Measurements from ENCODE around the gene LY6G6D. TPM values are rescaled to one million over a fixed set of nuclear protein-coding genes. Genes with fewer than 3 reads are reported as not detected.

Gene LY6G6D
- total and polyA plus RNA-seq, 2 of the 13 experiments (the other 11 are each of a cell fraction or from before 2014, with no cell fraction given) = not detected

- TF ChIP-seq, protein P1, sequence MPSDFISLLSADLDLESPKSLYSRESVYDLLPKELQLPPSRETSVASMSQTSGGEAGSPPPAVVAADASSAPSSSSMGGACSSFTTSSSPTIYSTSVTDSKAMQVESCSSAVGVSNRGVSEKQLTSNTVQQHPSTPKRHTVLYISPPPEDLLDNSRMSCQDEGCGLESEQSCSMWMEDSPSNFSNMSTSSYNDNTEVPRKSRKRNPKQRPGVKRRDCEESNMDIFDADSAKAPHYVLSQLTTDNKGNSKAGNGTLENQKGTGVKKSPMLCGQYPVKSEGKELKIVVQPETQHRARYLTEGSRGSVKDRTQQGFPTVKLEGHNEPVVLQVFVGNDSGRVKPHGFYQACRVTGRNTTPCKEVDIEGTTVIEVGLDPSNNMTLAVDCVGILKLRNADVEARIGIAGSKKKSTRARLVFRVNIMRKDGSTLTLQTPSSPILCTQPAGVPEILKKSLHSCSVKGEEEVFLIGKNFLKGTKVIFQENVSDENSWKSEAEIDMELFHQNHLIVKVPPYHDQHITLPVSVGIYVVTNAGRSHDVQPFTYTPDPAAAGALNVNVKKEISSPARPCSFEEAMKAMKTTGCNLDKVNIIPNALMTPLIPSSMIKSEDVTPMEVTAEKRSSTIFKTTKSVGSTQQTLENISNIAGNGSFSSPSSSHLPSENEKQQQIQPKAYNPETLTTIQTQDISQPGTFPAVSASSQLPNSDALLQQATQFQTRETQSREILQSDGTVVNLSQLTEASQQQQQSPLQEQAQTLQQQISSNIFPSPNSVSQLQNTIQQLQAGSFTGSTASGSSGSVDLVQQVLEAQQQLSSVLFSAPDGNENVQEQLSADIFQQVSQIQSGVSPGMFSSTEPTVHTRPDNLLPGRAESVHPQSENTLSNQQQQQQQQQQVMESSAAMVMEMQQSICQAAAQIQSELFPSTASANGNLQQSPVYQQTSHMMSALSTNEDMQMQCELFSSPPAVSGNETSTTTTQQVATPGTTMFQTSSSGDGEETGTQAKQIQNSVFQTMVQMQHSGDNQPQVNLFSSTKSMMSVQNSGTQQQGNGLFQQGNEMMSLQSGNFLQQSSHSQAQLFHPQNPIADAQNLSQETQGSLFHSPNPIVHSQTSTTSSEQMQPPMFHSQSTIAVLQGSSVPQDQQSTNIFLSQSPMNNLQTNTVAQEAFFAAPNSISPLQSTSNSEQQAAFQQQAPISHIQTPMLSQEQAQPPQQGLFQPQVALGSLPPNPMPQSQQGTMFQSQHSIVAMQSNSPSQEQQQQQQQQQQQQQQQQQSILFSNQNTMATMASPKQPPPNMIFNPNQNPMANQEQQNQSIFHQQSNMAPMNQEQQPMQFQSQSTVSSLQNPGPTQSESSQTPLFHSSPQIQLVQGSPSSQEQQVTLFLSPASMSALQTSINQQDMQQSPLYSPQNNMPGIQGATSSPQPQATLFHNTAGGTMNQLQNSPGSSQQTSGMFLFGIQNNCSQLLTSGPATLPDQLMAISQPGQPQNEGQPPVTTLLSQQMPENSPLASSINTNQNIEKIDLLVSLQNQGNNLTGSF (CRISPR knock-in tag; IDR thresholded peaks at IDR 0.05) = no peak
- TF ChIP-seq ZNF761 (CRISPR knock-in tag; conservative IDR thresholded peaks at IDR 0.05) (0 out of 2 replicates have a peak, but pooled peaks have one; percentile 12), NR3C1 (CRISPR knock-in tag; IDR thresholded peaks at IDR 0.05) (no peak), ZNF468 (CRISPR knock-in tag; IDR thresholded peaks at IDR 0.05) (no peak), FIP1L1 (IDR thresholded peaks at IDR 0.05; ENCODE audit: borderline replicate concordance, insufficient read depth, low read depth, low read length) (peak; percentile 99; the same call in 1 of the 2 replicates), ZNF232 (CRISPR knock-in tag; IDR thresholded peaks at IDR 0.05; ENCODE audit: borderline replicate concordance) (no peak), HOXD1 (CRISPR knock-in tag; IDR thresholded peaks at IDR 0.05) (no peak), ATF7-NPFF (CRISPR knock-in tag; IDR thresholded peaks at IDR 0.05; ENCODE audit: low read depth) (peak; percentile 88), ZNF691 (CRISPR knock-in tag; IDR thresholded peaks at IDR 0.05; ENCODE audit: borderline replicate concordance, low read depth) (peak; percentile 10; the same call in 1 of the 2 replicates), ZNF512 (CRISPR knock-in tag; IDR thresholded peaks at IDR 0.05) (no peak), PREB (CRISPR knock-in tag; IDR thresholded peaks at IDR 0.05) (0 out of 2 replicates have a peak, but pooled peaks have one; percentile 21), NRL (CRISPR knock-in tag; IDR thresholded peaks at IDR 0.05; ENCODE audit: borderline replicate concordance) (0 out of 2 replicates have a peak, but pooled peaks have one; percentile 33), ZNF251 (CRISPR knock-in tag; IDR thresholded peaks at IDR 0.05) (no peak)
- TF ChIP-seq, protein P2, sequence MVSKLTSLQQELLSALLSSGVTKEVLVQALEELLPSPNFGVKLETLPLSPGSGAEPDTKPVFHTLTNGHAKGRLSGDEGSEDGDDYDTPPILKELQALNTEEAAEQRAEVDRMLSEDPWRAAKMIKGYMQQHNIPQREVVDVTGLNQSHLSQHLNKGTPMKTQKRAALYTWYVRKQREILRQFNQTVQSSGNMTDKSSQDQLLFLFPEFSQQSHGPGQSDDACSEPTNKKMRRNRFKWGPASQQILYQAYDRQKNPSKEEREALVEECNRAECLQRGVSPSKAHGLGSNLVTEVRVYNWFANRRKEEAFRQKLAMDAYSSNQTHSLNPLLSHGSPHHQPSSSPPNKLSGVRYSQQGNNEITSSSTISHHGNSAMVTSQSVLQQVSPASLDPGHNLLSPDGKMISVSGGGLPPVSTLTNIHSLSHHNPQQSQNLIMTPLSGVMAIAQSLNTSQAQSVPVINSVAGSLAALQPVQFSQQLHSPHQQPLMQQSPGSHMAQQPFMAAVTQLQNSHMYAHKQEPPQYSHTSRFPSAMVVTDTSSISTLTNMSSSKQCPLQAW (CRISPR knock-in tag; IDR thresholded peaks at IDR 0.05) = peak; percentile 86
- TF ChIP-seq, protein P3, sequence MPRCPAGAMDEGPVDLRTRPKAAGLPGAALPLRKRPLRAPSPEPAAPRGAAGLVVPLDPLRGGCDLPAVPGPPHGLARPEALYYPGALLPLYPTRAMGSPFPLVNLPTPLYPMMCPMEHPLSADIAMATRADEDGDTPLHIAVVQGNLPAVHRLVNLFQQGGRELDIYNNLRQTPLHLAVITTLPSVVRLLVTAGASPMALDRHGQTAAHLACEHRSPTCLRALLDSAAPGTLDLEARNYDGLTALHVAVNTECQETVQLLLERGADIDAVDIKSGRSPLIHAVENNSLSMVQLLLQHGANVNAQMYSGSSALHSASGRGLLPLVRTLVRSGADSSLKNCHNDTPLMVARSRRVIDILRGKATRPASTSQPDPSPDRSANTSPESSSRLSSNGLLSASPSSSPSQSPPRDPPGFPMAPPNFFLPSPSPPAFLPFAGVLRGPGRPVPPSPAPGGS (CRISPR knock-in tag; IDR thresholded peaks at IDR 0.05) = peak; percentile 96
These were observed 15.0 kb downstream of the LY6G6D start (continued) for GRCh38 chr6:31729979-31730630.

Measured in HepG2 (cell line).